Measurements from ENCODE around the gene CAND1.

The CAND1 gene

DNA sequence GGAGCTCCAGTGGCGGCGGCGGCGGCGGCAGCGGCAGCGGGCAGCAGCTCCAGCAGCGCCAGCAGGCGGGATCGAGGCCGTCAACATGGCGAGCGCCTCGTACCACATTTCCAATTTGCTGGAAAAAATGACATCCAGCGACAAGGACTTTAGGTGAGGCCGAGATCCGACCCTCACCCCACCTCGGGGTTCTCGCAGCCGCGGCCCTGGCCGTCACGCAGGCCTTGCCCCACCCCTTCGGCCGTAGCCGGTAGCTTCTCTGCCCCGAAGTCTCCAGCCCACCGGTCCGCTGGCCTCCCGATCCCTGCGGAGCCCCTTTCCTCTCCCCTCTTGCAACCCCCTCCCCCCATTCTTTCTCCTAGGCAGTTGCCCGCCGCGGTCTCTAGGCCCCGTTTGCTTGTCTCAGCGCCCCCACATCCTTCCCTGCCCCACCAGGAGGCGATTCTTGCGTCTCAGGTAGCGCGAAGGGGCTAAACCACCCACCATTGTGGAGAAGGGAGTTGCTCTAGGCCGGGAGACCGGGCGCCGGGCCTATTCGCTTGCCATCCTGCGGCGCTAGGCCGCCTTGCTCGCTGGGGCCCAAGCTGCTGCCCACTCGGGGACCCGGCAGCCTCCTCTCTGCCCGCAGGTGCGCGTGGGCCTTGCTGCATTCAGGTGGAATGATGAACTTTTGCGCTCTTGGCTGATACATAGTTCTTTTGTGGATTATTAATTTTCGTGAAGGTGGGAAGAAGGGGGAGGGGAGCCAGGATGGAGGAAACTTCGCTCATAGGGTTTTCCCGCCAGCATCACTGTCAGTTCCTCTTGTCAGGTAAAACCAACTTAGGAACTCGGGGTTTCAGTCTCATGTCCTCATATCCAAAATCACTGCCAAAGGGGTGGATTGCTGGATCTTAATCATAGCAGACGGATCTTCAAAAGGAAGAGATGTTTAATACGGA lies 745 bp downstream of the CAND1 start:
- H3K4me3 ChIP-seq (ENCODE audit: low read depth, low read length), result peak overlapping the region; percentile 70
- TF ChIP-seq, protein P1, sequence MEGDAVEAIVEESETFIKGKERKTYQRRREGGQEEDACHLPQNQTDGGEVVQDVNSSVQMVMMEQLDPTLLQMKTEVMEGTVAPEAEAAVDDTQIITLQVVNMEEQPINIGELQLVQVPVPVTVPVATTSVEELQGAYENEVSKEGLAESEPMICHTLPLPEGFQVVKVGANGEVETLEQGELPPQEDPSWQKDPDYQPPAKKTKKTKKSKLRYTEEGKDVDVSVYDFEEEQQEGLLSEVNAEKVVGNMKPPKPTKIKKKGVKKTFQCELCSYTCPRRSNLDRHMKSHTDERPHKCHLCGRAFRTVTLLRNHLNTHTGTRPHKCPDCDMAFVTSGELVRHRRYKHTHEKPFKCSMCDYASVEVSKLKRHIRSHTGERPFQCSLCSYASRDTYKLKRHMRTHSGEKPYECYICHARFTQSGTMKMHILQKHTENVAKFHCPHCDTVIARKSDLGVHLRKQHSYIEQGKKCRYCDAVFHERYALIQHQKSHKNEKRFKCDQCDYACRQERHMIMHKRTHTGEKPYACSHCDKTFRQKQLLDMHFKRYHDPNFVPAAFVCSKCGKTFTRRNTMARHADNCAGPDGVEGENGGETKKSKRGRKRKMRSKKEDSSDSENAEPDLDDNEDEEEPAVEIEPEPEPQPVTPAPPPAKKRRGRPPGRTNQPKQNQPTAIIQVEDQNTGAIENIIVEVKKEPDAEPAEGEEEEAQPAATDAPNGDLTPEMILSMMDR (IDR thresholded peaks at IDR 0.05; ENCODE audit: insufficient read depth, low read depth, low read length, missing control alignments), result no peak
- peak; percentile 53 for DNase-seq (ENCODE audit: low read depth)

DNA sequence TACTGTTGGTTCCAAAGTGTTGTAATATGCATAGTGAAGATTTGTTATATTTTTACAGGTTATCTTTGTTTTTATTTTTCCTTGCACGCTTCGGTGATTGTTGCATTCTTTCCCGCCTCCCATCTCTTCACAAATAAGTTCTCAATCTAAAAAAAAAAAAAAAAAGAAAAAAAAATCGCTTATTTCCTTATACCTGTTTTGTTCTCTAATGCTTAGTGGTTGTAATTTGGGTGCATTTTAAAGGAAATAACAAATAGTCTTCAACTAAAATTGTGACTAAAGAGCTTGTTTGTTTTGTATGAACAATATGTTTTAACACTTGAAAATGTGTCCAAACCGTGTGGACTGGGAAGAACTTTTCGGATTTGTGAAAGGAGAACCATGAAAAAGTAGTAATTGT lies 1.5 kb downstream of the CAND1 start:
- no peak for DNase-seq (ENCODE audit: low read depth)
- TF ChIP-seq, protein P1 (IDR thresholded peaks at IDR 0.05; ENCODE audit: insufficient read depth, low read depth, low read length, missing control alignments), result no peak
- H3K4me3 ChIP-seq (ENCODE audit: low read depth, low read length), result peak overlapping the region; percentile 70

DNA sequence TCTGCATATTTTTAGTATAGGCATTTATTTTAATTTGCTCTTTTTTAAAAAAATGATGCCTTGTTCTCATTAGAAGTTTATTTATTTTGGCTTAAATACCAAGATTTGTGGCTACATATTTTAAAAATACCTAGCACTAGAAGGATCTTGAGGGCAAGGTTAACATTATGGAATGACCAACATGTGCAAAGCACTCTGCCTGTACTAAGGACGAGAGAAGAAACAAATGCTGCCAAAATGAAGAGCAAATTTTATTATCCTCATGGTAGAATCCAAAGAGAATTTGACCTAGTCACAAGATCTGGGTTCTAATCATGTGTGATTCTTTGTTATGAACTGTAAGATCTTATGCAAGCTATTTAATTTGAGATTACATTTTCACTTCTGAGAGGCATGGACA lies 2.8 kb downstream of the CAND1 start:
- DNase-seq (ENCODE audit: low read depth), result no peak
- TF ChIP-seq, protein P1 (IDR thresholded peaks at IDR 0.05; ENCODE audit: insufficient read depth, low read depth, low read length, missing control alignments), result no peak
- peak overlapping the region; percentile 70; the same call in 1 of the 2 replicates for H3K4me3 ChIP-seq (ENCODE audit: low read depth, low read length)

DNA sequence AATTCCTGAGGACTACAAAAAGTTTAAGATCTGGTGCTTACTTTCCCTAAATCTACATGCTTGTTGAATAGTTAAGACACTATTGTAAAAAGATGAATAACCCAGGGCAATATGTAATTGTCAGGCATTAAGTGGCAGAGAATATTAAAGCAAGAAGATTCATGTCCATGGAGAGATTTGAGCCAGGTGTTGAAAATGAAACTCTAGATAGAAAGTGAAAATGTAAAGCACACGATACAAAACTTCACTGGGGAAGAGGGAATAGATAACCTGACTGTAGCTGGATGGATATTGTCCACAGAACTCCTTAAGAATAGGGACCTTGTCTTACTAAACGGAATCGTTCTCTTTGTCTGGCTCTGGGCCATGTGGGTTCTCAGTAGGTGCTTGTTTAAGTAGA lies 5.0 kb downstream of the CAND1 start:
- peak overlapping the region; percentile 6; the same call in 1 of the 2 replicates for H3K4me3 ChIP-seq (ENCODE audit: low read depth, low read length)
- peak; percentile 19 for DNase-seq (ENCODE audit: low read depth)
- TF ChIP-seq, protein P1 (IDR thresholded peaks at IDR 0.05; ENCODE audit: insufficient read depth, low read depth, low read length, missing control alignments), result no peak

DNA sequence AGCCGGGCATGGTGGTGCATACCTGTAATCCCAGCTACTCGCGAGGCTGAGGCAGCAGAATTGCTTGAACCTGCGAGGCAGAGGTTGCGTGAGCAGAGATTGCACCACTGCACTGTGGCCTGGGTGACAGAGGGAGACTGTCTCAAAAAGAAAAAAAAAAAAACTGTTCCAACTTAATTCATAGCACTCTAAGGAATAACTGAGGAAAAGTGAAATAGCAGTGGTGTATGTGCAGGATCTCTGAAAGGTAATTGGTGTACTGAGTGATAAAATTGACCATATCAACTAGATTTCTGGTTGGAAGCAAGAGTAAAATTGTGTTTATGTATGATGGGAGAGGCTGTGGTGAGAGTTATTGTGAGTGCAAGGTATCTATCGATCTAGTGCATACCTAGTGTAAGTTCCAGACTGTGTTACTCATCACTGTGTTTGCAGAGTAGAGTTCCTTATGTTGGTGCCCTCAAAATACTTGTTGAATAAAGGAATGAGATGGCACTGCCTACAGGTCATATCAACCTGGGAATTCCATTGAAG lies 6.3 kb downstream of the CAND1 start:
- TF ChIP-seq, protein P1 (IDR thresholded peaks at IDR 0.05; ENCODE audit: insufficient read depth, low read depth, low read length, missing control alignments), result no peak
- no peak overlapping the region for H3K4me3 ChIP-seq (ENCODE audit: low read depth, low read length)
- no peak for DNase-seq (ENCODE audit: low read depth)

DNA sequence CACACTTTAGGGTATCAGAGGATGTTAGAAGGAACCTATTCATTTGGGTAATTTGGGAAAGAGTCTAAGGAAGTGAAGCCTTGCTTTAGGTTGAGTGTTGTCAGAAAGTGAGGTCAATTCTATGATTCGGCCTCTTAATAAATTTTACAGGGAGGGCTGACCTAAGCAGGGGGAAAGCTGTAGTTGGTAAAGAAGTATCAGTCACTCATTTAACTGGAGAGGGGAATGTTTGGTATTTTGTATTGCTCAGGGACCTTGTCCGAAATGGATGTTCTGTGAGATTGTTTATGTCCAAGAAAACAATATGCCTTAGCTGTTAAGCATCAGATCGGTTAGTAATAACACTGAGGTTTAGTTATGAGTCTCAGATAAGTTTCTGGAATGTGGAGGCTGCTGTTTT lies 7.3 kb downstream of the CAND1 start:
- H3K4me3 ChIP-seq (ENCODE audit: low read depth, low read length), result no peak overlapping the region
- TF ChIP-seq, protein P1 (IDR thresholded peaks at IDR 0.05; ENCODE audit: insufficient read depth, low read depth, low read length, missing control alignments), result no peak
- no peak for DNase-seq (ENCODE audit: low read depth)

Data from GM12865 (cell line).